Measurements from ENCODE around the gene ARHGAP5.

ARHGAP5 gene

GRCh38 chr14:32078023-32078857 is 1.1 kb downstream of the ARHGAP5 start:
- peak; percentile 52 to 88 (median 83) for DNase-seq

GRCh38 chr14:32078858-32079216 is 1.7 kb downstream of the ARHGAP5 start:
- DNase-seq, result peak in 1 of 3 experiments; percentile 38

- no peak for DNase-seq
Observed at GRCh38 chr14:32079264-32079663, 2.2 kb downstream of the ARHGAP5 start.

GRCh38 chr14:32080001-32080510 is 3.0 kb downstream of the ARHGAP5 start:
- DNase-seq, result no peak

GRCh38 chr14:32081901-32082300 is 4.8 kb downstream of the ARHGAP5 start:
- DNase-seq, result no peak

- no peak for DNase-seq
Observed at GRCh38 chr14:32083315-32083624, 6.2 kb downstream of the ARHGAP5 start.

- no peak for DNase-seq
Observed at GRCh38 chr14:32083789-32084188, 6.7 kb downstream of the ARHGAP5 start.

- DNase-seq, result no peak
Observed at GRCh38 chr14:32085182-32085844, 8.2 kb downstream of the ARHGAP5 start.

- no peak for DNase-seq
Observed at GRCh38 chr14:32085845-32086383, 8.8 kb downstream of the ARHGAP5 start.

GRCh38 chr14:32087173-32087861 is 10.2 kb downstream of the ARHGAP5 start:
- DNase-seq, result peak in 1 of 3 experiments; percentile 44

- DNase-seq, result no peak
Observed at GRCh38 chr14:32087907-32088306, 10.8 kb downstream of the ARHGAP5 start.

- DNase-seq, result no peak
Observed at GRCh38 chr14:32090686-32091085, 13.6 kb downstream of the ARHGAP5 start.

GRCh38 chr14:32099473-32099872 is 22.4 kb downstream of the ARHGAP5 start:
- DNase-seq, result no peak

GRCh38 chr14:32100175-32100574 is 23.1 kb downstream of the ARHGAP5 start:
- DNase-seq, result no peak

GRCh38 chr14:32102152-32102787 is 25.2 kb downstream of the ARHGAP5 start:
- peak in 1 of 3 experiments; percentile 35 for DNase-seq

- no peak for DNase-seq
Observed at GRCh38 chr14:32102968-32103367, 25.9 kb downstream of the ARHGAP5 start.

- no peak for DNase-seq
Observed at GRCh38 chr14:32104308-32104707, 27.2 kb downstream of the ARHGAP5 start.

GRCh38 chr14:32104803-32105202 is 27.7 kb downstream of the ARHGAP5 start:
- DNase-seq, result no peak

- no peak for DNase-seq
Observed at GRCh38 chr14:32109676-32110547, 32.8 kb downstream of the ARHGAP5 start.

GRCh38 chr14:32110548-32110896 is 33.4 kb downstream of the ARHGAP5 start:
- no peak for DNase-seq

GRCh38 chr14:32121536-32121935 is 44.4 kb downstream of the ARHGAP5 start:
- DNase-seq, result no peak

- DNase-seq, result no peak
Observed at GRCh38 chr14:32121948-32122347, 44.8 kb downstream of the ARHGAP5 start.

Measured in NCI-H1417 (cell line).